ENCODE results near the gene ZNF628. TPM values are rescaled to one million over a fixed set of nuclear protein-coding genes. Genes with fewer than 3 reads are reported as not detected.
"Not testable (repeated sequence)": the region's sequence is repeated elsewhere in the genome, so short reads cannot be mapped to it uniquely, and the experiment has no call there.

The ZNF628 gene
- total RNA-seq, 1 experiment from 2014 or later: 5.3 TPM

GRCh38 chr19:55496820-55497219, 20.4 kb downstream of the ZNF628 start:
- not testable (repeated sequence) for DNase-seq (ENCODE audit: low read depth)

- no peak for DNase-seq (ENCODE audit: low read depth)
Observed at GRCh38 chr19:55497763-55498162, 21.3 kb downstream of the ZNF628 start.

- DNase-seq (ENCODE audit: low read depth): no peak
Observed at GRCh38 chr19:55498246-55498840, 21.9 kb downstream of the ZNF628 start.

GRCh38 chr19:55500368-55500952, 24.0 kb downstream of the ZNF628 start:
- no peak for DNase-seq (ENCODE audit: low read depth)

- no peak for DNase-seq (ENCODE audit: low read depth)
Observed at GRCh38 chr19:55502197-55502952, 26.0 kb downstream of the ZNF628 start.

- DNase-seq (ENCODE audit: low read depth): no peak
Observed at GRCh38 chr19:55503157-55503501, 26.7 kb downstream of the ZNF628 start.

- peak; percentile 88 for DNase-seq (ENCODE audit: low read depth)
Observed at GRCh38 chr19:55503502-55504251, 27.3 kb downstream of the ZNF628 start.

- no peak for DNase-seq (ENCODE audit: low read depth)
Observed at GRCh38 chr19:55504252-55504603, 27.8 kb downstream of the ZNF628 start.

- no peak for DNase-seq (ENCODE audit: low read depth)
Observed at GRCh38 chr19:55504981-55505380, 28.6 kb downstream of the ZNF628 start.

- DNase-seq (ENCODE audit: low read depth): no peak
Observed at GRCh38 chr19:55508120-55508519, 31.7 kb downstream of the ZNF628 start.

GRCh38 chr19:55516878-55517620, 40.6 kb downstream of the ZNF628 start:
- peak; percentile 90 for DNase-seq (ENCODE audit: low read depth)

GRCh38 chr19:55519451-55520311, 43.3 kb downstream of the ZNF628 start:
- DNase-seq (ENCODE audit: low read depth): peak; percentile 63

- no peak for DNase-seq (ENCODE audit: low read depth)
Observed at GRCh38 chr19:55520691-55521292, 44.4 kb downstream of the ZNF628 start.

- DNase-seq (ENCODE audit: low read depth): no peak
Observed at GRCh38 chr19:55525289-55526101, 49.1 kb downstream of the ZNF628 start.

GRCh38 chr19:55526216-55527196, 50.1 kb downstream of the ZNF628 start:
- peak; percentile 76 for DNase-seq (ENCODE audit: low read depth)

GRCh38 chr19:55527197-55528029, 51.0 kb downstream of the ZNF628 start:
- DNase-seq (ENCODE audit: low read depth): no peak

- DNase-seq (ENCODE audit: low read depth): no peak
Observed at GRCh38 chr19:55528030-55528803, 51.8 kb downstream of the ZNF628 start.

Measured in RPMI7951 (cell line).